ENCODE results near the gene STOML1. TPM values are rescaled to one million over a fixed set of nuclear protein-coding genes. Genes with fewer than 3 reads are reported as not detected.

The STOML1 gene
- total and polyA plus RNA-seq, 2 donors from 2014 or later = 15.0 to 22.2 TPM

DNA sequence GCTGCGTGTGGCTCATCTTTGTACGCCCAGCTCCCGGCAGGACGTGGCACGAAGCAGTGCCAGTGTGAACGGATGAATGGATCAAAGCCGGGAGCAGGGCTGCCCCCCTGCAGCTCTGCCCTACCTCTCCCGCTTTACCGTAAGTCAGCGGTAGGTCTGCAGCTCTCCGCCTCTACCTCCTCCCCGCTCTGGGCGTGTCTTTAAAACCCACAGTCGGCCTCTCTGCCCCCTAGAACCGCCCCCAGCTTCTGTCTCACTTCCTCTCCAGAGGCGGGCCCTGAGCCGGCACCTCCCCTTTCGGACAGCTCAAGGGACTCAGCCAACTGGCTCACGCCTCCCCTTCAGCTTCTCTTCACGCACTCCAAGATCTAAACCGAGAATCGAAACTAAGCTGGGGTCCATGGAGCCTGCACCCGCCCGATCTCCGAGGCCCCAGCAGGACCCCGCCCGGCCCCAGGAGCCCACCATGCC is 2.4 kb upstream of the STOML1 start, which contains the start of gene PML:
Gene PML (plus strand): TSS at position 304 of the 471 bp plus-strand sequence. CDS start 97 bp downstream, at position 401.
- peak within 1 kb of the TSS; percentile 81 to 90 (median 85) for H3K4me3 ChIP-seq (ENCODE audit: low read length in 3 of 3)
- no peaks in the 10 kb centered on the region for H3K9me3 ChIP-seq (ENCODE audit: control insufficient read depth in 2 of 3, insufficient read depth in 1 of 3, low read length in 3 of 3)
- intact Hi-C loops (cut with DNase I) = no loop called here
- peaks cover 0 to 32% (median 9%) of the 10 kb centered on the region in 3 donors for H3K4me1 ChIP-seq (ENCODE audit: control insufficient read depth in 2 of 3, insufficient read depth in 2 of 3, low read depth in 1 of 3, low read length in 3 of 3)
- peak within 1 kb of the TSS; percentile 72 to 93 (median 89) for H3K9ac ChIP-seq (ENCODE audit: low read length in 3 of 3)
- TF ChIP-seq, protein P1, sequence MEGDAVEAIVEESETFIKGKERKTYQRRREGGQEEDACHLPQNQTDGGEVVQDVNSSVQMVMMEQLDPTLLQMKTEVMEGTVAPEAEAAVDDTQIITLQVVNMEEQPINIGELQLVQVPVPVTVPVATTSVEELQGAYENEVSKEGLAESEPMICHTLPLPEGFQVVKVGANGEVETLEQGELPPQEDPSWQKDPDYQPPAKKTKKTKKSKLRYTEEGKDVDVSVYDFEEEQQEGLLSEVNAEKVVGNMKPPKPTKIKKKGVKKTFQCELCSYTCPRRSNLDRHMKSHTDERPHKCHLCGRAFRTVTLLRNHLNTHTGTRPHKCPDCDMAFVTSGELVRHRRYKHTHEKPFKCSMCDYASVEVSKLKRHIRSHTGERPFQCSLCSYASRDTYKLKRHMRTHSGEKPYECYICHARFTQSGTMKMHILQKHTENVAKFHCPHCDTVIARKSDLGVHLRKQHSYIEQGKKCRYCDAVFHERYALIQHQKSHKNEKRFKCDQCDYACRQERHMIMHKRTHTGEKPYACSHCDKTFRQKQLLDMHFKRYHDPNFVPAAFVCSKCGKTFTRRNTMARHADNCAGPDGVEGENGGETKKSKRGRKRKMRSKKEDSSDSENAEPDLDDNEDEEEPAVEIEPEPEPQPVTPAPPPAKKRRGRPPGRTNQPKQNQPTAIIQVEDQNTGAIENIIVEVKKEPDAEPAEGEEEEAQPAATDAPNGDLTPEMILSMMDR (IDR thresholded peaks at IDR 0.05; ENCODE audit: borderline replicate concordance, extremely low read depth, insufficient read depth) = peak; percentile 4
- peak; percentile 96 to 99 (median 98) for DNase-seq
- peak within 1 kb of the TSS; percentile 91 to 95 for H3K27ac ChIP-seq (ENCODE audit: low read depth in 2 of 2, low read length in 2 of 2)
- FAIRE-seq = no peak
- peaks cover 0 to 7% (median 5%) of the 10 kb centered on the region in 3 donors for H3K36me3 ChIP-seq (ENCODE audit: control insufficient read depth in 2 of 3, insufficient read depth in 3 of 3, low read length in 3 of 3)
- no peaks in the 10 kb centered on the region for H3K27me3 ChIP-seq (ENCODE audit: control insufficient read depth, insufficient read depth, low read length)

DNA sequence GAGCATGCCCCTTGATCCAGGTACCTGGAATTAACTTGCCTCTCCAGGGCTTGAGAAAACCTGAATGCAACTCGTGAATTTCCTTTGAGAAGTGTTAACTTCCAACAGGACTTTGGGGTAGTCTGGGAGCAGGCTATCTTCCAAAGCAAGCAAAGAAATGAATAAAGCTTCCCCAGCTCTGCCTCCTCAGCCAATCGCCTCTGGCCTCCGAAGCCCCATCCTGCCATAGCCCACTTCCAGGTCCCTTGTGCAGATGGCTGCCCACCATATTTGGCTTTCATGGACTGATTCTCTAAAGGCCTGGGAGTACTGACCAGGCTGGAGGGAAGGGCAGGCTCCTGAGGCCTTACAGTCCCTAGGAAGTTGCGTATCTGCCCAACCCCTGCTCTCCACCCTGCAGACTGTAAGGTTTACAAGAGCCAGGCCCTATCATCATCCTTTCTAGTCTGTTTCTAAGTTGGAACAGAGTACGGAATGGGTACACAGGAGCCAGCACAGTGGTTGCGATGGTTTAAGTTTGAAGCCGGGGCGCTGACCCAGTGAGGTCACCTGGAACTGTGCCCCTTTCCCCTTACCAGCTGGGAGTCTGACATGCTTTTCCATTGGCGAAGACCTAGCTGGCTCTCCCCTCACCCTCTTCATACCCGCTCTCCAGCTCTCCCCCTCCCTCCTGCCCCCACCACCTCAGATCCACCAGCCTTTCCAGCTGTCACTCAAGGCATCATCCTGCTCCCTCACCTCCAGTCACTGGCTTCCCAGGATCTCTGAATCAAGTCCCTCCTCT is 1.3 kb upstream of the STOML1 start:
- H3K9me3 ChIP-seq (ENCODE audit: control insufficient read depth in 2 of 3, insufficient read depth in 1 of 3, low read length in 3 of 3) = no peaks in the 10 kb centered on the region
- intact Hi-C loops (cut with DNase I) = no loop called here
- peaks cover 0 to 3% (median 3%) of the 10 kb centered on the region in 3 donors for H3K36me3 ChIP-seq (ENCODE audit: control insufficient read depth in 2 of 3, insufficient read depth in 3 of 3, low read length in 3 of 3)
- TF ChIP-seq, protein P1 (IDR thresholded peaks at IDR 0.05; ENCODE audit: borderline replicate concordance, extremely low read depth, insufficient read depth) = no peak
- peak overlapping the region in 2 of 3 donors; percentile 85 to 90 for H3K4me3 ChIP-seq (ENCODE audit: low read length in 3 of 3)
- DNase-seq = no peak
- peaks cover 0 to 34% (median 9%) of the 10 kb centered on the region in 3 donors for H3K4me1 ChIP-seq (ENCODE audit: control insufficient read depth in 2 of 3, insufficient read depth in 2 of 3, low read depth in 1 of 3, low read length in 3 of 3)
- H3K27me3 ChIP-seq (ENCODE audit: control insufficient read depth, insufficient read depth, low read length) = no peaks in the 10 kb centered on the region
- H3K9ac ChIP-seq (ENCODE audit: low read length in 3 of 3) = peak overlapping the region in 1 of 3 donors; percentile 77
- no peak for FAIRE-seq
- no peak overlapping the region for H3K27ac ChIP-seq (ENCODE audit: low read depth in 2 of 2, low read length in 2 of 2)

DNA sequence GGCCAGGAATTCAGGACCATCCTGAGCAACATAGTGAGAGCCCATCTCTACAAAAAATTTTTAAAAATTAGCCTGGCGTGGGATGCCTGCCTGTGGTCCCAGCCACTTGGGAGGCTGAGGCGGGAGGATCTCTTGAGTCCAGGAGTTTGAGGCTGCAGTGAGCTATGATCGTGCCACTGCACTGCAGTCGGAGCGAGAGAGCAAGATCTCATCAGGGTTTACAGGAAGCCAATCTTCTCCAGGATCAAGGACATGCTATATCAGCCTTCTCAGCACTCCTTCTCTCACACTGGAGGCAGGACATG is 451 bp upstream of the STOML1 start:
- intact Hi-C loops (cut with DNase I) = no loop called here

More for the DNA sequence above, 451 bp upstream of the STOML1 start:
- H3K9me3 ChIP-seq (ENCODE audit: control insufficient read depth in 2 of 3, insufficient read depth in 1 of 3, low read length in 3 of 3) = no peaks in the 10 kb centered on the region
- H3K36me3 ChIP-seq (ENCODE audit: control insufficient read depth in 2 of 3, insufficient read depth in 3 of 3, low read length in 3 of 3) = no peaks in the 10 kb centered on the region
- no peak for DNase-seq
- H3K27me3 ChIP-seq (ENCODE audit: control insufficient read depth, insufficient read depth, low read length) = no peaks in the 10 kb centered on the region
- TF ChIP-seq, protein P1 (IDR thresholded peaks at IDR 0.05; ENCODE audit: borderline replicate concordance, extremely low read depth, insufficient read depth) = no peak
- H3K4me3 ChIP-seq (ENCODE audit: low read length in 3 of 3) = peak overlapping the region in 2 of 3 donors; percentile 30 to 39
- FAIRE-seq = no peak
- H3K27ac ChIP-seq (ENCODE audit: low read depth in 2 of 2, low read length in 2 of 2) = no peak overlapping the region
- H3K4me1 ChIP-seq (ENCODE audit: control insufficient read depth in 2 of 3, insufficient read depth in 2 of 3, low read depth in 1 of 3, low read length in 3 of 3) = peaks cover 0 to 30% (median 9%) of the 10 kb centered on the region in 3 donors
- H3K9ac ChIP-seq (ENCODE audit: low read length in 3 of 3) = no peak overlapping the region

Data from kidney (tissue), 14 donors.